CD4-positive, alpha-beta T cell treated with Interleukin-12 subunit alpha and Interleukin-12 subunit beta, for 1 hour (primary cell): ENCODE data around the gene PPAT.
"Not testable (repeated sequence)": the region's sequence is repeated elsewhere in the genome, so short reads cannot be mapped to it uniquely, and the experiment has no call there.

Experiments used
- DNase-seq: peaks from one replicate; pipeline ENCODE4 v3.0.0-alpha.2; 2020

Gene PPAT

DNA sequence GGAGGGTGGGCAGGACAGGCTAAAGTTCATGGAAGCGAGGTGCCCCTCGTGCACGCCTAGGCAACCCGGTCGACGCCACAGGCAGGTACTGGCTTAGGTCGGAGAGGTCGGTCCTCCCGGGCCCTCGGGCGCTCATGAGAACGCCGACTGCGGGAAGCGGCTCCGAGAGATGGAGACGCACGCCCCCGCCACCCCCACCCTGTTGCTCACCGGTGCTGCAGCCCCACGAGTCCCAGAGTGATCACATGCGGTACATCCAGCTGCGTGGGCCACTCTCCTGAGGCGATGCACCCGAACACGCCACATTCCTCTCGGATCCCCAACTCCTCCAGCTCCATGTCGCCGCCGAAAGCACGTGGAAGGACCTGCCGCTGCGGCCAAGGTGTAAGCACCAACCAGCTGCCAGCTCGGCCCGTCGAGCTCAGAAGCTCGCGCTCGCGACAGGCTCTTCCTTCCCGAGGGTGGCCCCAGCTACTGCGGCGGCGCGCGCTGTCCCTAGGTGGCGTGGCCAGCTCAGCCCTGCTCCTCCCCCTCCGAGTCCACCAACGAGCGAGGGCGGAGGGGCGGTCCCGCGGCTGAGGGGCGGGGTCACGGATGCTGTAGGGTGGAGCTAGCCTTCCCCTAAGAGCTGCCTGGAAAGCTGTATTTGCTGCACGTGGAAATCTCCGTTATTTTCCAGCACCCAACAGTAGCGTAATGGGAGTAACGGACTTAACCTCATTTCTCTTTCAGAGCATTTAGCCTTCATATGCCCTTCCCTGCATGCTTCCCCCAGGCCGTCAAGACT lies at the start of gene PPAT:
TSS of gene PPAT (minus strand) at position 476 of the 787 bp plus-strand sequence. CDS start at position 338, 138 bp downstream.
- peak; percentile 98 for DNase-seq

GRCh38 chr4:56480691-56481090 lies 45.3 kb upstream of the PPAT start:
- DNase-seq: no peak

DNA sequence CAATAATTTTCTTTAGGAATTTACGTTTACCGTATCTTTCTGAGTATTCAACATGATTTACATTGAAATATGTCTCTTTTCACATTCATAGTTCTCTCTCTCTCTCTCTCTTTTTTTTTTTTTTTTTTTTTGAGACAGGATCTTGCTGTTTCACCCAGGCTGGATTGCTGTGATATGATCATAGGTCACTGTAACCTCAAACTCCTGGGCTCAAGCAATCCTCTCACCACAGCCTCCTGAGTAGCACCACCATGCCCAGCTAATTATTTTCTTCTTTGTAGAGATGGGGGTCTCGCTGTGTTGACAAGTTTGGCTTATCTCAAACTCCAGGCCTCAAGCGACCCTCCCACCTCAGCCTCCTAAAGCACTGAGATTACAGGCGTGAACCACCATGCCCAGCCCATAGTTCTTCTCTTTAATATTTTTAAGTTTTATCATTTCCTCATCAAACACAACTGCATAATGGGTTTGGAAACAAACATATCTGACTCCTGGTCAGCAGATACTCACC lies 41.8 kb upstream of the PPAT start:
- no peak for DNase-seq

GRCh38 chr4:56475917-56476316 lies 40.5 kb upstream of the PPAT start:
- no peak for DNase-seq

DNA sequence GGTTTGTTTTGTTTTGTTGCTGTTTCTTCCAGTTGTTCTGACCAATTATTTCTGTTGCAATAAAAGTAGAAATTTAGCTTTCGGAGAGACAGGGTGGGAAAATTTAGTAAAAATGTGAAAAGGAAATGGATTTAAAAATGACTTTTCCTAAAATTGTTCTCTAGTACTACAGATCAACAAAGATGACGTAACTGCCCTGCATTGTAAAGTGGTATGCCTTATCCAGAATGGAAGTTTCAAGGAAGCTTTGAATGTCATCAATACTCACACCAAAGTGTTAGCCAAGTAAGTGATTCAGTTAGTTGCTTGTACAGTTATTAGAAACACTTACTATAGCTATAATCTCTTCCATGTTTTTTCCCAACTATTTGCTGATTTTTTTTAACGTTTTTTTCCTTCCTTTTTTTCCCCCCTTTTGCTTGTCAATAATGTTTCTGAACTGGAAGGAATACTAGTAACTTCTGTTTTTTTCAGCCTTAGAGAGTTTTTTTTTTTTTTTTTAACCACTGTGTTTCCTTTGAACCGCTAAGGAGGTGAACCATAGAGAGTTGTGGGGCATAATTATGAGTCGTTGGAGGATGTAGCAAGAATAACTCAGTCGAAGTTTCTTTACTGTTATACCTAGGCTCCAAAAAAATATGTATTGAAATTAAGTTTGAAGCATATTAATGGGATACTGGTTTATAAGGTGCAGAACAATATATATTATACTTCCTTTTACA lies 34.2 kb upstream of the PPAT start:
- DNase-seq: no peak

DNA sequence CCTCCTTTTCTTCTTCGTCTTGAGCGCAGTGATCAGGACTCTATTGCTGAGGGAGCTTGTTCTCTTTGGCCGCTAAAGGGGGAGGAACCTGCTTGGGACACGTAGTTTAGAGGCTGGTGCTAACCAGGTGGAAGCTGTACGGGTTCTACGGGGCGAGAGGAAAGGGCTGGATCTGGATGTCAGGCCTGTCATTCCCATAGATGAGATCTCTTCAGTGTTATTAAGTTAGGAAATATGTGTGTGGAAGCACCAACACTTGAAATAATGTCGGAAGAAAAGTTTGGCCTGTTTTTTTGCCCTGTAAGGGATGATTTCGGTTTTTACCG lies 32.6 kb upstream of the PPAT start:
- peak; percentile 36 for DNase-seq

DNA sequence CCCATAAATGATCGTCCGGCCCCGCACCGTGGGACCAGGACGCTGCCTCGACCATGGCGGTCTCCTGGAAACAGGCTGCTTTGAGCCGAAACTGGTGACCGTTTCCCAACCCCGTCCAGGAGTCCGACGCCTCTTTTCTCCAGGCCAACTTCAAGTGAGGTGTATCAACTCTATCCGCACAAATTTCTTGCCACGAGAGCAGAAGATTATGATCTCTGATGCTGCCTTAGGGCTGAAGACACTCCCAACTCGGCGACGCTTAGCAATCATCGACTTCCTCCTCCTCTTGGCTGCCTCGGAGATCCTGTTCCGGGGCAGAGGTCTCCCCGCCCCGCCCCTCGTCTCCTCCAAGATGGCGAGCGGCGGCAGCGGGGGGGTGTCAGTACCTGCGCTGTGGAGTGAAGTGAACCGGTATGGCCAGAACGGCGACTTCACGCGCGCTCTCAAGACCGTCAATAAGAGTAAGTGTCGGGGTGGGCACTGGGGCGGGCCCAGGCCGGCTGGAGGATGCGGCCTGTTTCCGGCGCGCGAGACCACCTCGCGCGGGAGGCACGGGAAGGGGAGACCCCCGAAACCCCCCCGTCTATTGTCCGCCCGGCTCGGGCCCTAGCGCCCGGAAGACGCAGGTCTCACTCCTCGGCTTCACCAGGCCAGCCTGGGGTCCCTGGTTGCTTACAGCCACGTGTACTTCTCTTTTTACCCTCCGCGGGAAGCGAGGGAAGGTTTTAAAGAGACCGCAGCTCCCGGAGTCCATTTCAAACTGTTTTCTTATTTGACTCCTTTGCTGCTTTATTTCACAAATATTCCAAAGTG lies 32.1 kb upstream of the PPAT start, which contains the start of gene SRP72:
TSS of gene SRP72 (plus strand) at position 334 of the 813 bp plus-strand sequence. CDS start at position 353, 19 bp downstream.
- peak; percentile 91 for DNase-seq

- peak; percentile 3 for DNase-seq
These were observed 31.5 kb upstream of the PPAT start for GRCh38 chr4:56466910-56467283.

GRCh38 chr4:56466296-56466761 lies 30.9 kb upstream of the PPAT start:
- peak; percentile 9 for DNase-seq

DNA sequence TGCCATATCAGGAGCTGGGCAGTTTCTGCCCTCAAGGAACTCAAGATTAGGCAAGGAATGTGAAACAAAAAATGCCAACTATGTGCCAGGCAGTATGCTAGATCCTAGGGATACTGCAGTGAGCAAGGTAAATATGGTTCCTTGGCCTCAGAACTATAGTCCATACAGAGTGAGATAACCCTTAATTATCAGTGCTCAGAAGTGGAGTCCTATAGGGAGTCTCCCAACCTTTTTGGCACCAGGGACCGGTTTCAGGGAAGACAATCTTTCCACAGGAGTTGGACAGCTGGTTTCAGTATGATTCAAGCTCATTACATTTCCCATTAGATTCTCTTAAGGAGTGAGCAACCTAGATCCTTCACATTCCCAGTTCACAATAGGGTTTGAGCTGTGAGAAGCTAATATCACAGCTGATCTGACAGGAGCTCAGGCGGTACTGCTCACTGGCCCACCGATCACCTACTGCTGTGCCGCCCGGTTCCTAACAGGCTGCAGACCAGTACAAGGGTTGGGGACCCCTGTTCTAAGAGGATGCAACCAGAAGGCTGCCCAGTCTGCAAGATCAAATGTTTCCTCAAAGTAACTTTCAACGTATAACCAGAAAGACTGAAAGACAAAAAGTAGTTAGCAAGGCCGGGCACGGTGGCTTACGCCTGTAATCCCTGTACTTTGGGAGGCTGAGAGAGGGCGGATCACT lies 30.3 kb upstream of the PPAT start:
- DNase-seq: no peak

GRCh38 chr4:56464581-56464980 lies 29.2 kb upstream of the PPAT start:
- DNase-seq: no peak

DNA sequence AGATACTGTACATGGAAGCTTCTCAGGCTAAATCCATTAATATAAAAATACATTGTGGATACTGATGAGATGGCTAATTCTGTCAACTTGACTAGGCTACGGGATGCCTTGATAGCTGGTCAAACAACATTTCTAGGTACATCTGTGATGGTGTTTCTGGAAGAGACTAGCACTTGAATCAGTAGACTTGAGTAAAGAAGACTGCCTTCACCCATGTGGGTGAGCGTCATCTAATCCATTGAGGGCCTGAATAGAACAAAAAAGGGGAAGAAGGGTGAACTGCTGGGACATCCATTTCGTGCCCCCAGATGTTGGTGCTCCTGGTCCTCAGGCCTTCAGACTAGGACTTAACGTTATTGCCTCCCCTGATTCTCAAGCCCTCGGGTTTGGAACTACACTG lies 28.3 kb upstream of the PPAT start:
- DNase-seq: no peak

DNA sequence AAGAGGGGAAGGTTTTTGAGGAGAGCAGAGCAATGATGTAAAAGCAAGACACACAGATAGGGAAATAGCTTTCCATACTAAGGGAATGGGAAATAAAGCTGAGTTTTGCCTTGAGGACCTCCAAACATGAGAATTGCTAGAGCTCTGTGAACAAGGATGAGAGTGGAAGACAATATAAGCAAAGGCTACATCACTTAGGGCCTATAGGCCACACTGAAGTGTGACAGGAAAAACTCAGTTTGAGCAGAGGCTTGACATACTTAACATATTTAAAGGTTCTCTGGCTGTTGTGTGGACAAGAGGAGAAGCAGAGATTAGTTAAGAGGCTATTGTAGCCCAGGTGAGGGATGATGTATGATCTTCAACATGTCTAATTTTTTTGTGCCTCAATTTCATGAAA lies 26.7 kb upstream of the PPAT start:
- DNase-seq: no peak

- DNase-seq: no peak
These were observed 24.7 kb upstream of the PPAT start for GRCh38 chr4:56460085-56460484.

DNA sequence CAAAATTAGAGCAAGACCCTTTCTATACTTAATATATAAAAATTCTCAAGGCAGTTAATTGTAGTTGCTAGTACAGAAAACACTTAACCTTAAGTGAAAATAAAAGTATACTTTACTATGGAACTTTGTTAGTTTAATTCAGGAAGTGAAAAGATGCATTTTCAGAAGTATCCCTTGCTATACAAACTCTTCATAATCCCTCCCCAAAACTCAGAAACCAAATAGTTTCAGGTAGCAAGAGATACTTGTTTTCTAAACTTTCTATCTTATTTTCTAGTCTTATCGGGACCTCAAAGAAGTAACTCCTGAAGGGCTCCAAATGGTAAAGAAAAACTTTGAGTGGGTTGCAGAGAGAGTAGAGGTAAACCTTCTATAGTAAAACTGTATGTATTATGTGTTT lies 14.9 kb upstream of the PPAT start:
- no peak for DNase-seq

DNA sequence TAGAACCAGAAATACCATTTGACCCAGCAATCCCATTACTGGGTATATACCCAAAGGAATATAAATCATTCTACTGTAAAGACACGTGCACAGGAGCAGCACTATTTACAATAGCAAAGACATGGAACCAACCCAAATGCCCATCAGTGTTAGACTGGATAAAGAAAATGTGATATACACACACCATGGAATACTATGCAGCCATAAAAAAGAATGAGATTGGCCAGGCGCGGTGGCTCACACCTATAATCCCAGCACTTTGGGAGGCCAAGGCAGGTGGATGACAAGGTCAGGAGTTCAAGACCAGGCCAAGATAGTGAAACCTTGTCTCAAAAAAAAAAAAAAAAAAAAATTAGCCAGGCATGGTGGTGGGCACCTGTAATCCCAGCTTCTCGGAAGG lies 14.1 kb upstream of the PPAT start:
- not testable (repeated sequence) for DNase-seq

- no peak for DNase-seq
These were observed 12.9 kb upstream of the PPAT start for GRCh38 chr4:56448301-56448700.

DNA sequence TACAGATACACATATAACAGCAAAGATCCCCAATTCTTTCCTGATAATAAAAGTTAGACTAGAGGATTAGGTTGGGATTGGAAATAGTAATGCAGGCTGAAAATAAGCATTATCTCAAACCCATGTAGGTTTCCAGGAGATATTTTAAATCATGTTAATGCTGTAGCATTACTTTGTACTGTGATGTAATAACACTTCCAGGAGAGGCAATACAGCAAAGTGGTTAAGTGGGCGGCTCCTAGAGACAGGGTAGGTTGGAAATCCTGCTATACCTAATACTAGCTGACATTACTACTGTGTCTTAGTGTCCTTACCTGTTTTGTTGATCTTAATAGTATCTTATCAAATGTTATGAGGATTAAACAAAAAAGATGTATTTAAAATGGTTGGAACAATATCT lies 10.3 kb upstream of the PPAT start:
- DNase-seq: no peak

DNA sequence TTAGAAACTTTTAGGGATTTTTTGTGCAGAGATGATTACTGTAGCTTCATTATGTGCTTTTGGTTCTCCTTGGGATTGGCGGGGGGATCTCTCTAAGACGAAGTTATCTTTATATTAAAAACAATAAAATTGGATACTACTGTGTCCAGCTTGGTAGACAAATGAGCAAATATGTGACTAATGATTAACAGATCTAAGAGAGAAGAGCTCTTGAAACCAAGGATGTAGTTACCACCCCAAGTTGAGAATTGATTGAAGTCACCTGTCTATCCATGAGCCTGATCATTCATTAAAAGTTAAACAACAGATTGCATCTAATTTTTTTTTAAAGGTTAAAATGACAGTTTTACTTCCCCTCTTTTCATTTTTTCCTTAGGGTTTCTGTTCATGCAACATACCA lies 9.3 kb upstream of the PPAT start:
- no peak for DNase-seq

DNA sequence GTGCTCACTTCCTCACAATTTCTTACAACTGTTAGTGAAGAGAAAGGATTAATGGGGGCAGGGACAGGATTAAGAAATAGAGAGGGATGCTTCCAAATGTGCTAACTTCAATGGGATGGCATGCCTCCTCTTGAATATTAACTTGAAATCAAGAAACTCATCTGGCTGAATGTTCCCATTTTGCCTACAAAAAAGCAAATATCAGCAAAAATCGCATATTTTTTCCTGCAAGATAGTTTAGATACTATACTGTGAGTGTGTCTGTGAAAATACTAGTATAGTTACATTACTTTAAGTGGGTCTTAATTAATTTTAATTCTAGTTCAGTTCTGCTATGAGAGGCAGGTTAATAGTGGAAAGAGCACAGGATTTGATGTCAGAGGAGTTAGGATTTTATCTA lies 5.6 kb upstream of the PPAT start:
- DNase-seq: no peak

GRCh38 chr4:56438766-56439165 lies 3.4 kb upstream of the PPAT start:
- no peak for DNase-seq

- DNase-seq: no peak
These were observed 746 bp downstream of the PPAT start for GRCh38 chr4:56434599-56435139.
